Stimulated activated CD4-positive, alpha-beta T cell treated with anti-CD3 and anti-CD28 coated beads, Interleukin-4, amount 100 ng/mL, for 48 hours (primary cell): ENCODE results near the gene XG.
"Not testable (repeated sequence)": the region's sequence is repeated elsewhere in the genome, so short reads cannot be mapped to it uniquely, and the experiment has no call there.

Source experiments
- DNase-seq, 2 donors: peaks; one replicate each; pipeline ENCODE4 v3.0.0-alpha.2; 2020; ENCODE audit warnings: low read depth in 2 of 2

The XG gene

DNA sequence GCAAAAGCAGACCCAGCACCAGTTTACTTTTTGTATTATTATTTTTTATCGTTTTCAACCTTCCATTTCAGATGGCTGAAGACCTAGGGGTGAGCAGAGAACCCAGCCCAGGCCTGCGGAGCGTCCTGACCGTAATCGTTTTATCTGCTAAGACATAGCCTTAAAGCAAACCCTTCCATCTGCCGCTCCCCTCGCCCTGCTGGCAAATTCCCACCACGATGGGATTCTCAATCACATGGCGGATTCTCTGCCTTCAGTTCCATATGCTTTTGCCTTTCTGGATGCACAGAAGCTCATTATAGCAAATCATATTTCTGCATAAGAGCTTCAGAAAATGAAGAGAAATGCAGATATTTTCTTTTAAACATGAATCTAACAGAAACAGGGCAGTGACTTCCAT lies 18.6 kb upstream of the XG start:
- DNase-seq = no peak

- no peak for DNase-seq
Observed at GRCh38 chrX:2735270-2735669, 16.6 kb upstream of the XG start.

- no peak for DNase-seq
Observed at GRCh38 chrX:2740672-2741071, 11.2 kb upstream of the XG start.

GRCh38 chrX:2741386-2741785 lies 10.5 kb upstream of the XG start:
- DNase-seq = no peak

DNA sequence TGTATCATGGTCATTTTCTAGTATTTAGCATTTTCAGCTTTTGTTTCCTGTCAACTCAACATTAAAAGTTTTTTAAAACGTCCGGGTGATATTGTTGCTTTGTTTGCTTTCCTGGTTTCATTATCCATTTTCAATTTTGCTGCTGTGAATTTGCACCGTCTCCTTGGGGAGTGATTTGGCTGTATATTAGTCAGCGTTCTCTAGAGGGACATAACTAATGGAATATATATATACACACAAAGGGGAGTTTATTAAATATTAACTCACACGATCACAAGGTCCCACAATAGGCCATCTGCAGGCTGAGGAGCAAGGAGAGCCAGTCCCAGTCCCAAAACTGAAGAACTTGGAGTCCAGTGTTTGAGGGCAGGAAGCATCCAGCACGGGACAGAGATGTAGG lies 5.6 kb upstream of the XG start:
- not testable (repeated sequence) for DNase-seq

- no peak for DNase-seq
Observed at GRCh38 chrX:2748171-2748814, 3.5 kb upstream of the XG start.

DNA sequence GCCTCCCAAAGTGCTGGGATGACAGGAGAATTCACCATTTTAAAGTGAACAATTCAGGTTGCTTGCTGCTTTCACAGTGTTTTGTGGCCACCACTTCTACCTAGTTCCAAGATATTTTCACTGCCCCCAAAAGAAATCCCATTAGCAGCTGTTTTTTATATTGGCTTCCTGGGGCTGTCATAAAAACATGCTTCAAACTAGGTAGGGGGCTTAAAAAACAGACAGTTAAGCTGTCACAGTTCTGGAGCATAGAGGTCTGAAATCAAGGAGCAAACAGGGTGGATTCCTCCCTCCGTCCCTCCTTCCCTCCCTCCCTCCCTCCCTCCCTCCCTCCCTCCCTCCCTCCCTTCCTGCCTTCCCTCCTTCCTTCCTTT lies 3.0 kb upstream of the XG start:
- DNase-seq = no peak

DNA sequence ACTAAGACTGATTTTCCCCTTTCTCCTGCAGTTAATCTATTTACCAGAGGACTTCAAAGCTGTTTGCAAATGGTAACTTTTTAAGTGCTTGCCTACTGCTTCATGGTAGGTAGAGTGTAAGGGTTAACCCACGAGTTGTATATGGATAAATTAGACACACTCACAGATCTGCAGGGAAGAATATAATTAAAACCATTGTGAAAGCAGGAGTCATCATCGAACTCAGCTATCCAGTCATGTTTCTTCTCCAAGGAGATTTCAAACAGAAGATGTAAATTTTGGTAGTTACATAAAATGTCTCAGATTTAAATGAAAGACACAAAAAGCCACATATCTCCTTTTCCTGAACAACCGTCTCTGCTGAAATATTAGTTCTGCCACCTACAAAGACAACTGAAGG lies 549 bp upstream of the XG start:
- no peak for DNase-seq

DNA sequence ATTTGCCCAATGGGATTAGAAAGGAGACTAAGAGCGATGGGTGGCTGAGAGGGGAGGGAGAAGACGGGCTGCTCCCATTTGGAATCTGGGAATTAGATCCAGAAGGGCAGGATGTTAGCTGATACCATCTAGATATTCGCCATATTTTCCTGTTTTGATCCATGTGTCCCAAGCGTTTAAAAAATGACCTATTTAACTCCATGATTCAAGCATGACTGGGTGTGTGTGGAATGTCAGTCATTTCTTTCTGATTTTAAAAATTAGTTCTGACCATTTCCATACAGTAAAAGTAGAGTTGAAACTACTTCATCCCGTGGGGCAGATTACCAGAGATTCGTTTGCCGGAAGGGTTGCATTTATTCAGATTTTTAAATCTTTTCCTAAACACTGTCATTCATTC lies 601 bp downstream of the XG start:
- DNase-seq = not testable (repeated sequence)

DNA sequence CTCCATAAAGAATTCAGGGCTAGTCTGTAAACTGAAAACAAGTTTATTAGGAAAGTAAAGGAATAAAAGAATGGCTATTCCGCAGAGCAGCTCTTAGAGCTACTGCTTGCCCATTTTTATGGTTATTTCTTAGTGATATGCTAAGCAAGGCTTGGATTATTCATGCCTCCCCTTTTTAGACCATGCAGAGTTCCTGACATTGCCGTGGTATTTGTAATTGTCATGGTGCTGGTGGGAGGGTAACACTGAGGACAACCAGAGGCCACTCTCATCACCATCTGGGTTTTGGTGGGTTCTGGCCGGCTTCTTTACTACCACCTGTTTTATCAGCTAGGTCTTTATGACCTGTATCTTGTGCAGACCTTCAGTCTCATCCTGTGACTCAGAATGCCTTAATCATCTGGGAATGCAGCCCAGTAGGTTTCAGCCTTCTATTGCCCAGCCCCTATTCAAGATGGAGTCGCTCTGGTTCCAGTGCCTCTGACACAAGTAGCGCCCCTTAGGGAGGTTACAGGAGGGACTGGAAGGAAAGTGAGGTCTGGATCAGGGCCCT lies 3.4 kb downstream of the XG start:
- DNase-seq = not testable (repeated sequence)

- no peak for DNase-seq
Observed at GRCh38 chrX:2756548-2756947, 4.7 kb downstream of the XG start.

- DNase-seq = no peak
Observed at GRCh38 chrX:2761246-2761645, 9.4 kb downstream of the XG start.

- not testable (repeated sequence) for DNase-seq
Observed at GRCh38 chrX:2762671-2763070, 10.8 kb downstream of the XG start.

DNA sequence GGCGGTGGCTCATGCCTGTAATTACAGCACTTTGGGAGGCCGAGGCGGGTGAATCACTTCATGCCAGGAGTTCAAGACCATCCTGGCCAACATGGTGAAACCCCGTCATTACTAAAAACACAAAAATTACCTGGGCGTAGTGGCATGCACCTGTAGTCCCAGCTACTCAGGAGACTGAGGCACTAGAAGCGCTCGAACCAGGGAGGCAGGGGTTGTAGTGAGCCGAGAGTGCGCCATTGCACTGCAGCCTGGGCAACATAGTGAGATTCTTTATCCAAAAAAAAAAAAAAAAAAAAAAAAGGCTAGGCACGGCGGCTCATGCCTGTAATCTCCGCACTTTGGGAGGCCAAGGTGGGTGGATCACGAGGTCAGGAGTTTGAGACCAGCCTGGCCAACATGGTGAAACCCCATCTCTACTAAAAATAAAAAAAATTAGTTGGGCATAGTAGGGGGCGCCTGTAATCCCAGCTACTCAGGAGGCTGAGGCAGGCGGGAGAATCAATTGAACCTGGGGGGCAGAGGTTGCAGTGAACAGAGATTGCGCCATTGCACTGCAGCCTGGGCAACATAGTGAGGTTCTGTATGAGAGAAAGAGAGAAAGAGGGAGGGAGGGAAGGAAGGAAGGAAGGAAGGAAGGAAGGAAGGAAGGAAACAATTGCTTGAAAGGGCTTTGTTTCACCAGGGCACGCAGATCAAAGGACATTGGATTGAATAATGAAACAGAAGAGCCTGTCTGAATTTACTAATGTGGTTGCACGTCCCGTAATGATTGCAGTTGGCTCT lies 13.1 kb downstream of the XG start:
- DNase-seq = not testable (repeated sequence)

- DNase-seq = no peak
Observed at GRCh38 chrX:2765549-2765830, 13.7 kb downstream of the XG start.

GRCh38 chrX:2766906-2767305 lies 15.1 kb downstream of the XG start:
- no peak for DNase-seq

- DNase-seq = no peak
Observed at GRCh38 chrX:2767631-2768455, 16.0 kb downstream of the XG start.

DNA sequence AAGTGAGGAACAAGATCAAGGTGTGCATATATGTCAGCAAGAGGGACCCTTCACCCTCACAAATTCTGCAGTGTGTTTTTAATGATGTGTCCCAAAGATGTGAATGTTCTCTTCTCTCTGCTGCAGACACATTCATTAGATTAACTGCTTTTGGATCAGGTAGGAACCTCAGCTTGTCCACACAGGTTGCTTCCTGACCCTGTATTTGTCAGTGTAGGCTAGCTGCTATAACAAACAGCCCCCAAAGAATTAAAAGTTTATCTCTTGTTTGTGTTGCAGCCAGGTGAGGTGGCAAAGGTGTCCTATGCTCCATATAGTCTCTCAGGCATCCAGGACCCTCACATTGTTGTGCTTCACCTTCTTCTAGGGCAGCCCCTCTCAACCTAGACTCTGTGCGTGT lies 17.8 kb downstream of the XG start:
- no peak for DNase-seq

DNA sequence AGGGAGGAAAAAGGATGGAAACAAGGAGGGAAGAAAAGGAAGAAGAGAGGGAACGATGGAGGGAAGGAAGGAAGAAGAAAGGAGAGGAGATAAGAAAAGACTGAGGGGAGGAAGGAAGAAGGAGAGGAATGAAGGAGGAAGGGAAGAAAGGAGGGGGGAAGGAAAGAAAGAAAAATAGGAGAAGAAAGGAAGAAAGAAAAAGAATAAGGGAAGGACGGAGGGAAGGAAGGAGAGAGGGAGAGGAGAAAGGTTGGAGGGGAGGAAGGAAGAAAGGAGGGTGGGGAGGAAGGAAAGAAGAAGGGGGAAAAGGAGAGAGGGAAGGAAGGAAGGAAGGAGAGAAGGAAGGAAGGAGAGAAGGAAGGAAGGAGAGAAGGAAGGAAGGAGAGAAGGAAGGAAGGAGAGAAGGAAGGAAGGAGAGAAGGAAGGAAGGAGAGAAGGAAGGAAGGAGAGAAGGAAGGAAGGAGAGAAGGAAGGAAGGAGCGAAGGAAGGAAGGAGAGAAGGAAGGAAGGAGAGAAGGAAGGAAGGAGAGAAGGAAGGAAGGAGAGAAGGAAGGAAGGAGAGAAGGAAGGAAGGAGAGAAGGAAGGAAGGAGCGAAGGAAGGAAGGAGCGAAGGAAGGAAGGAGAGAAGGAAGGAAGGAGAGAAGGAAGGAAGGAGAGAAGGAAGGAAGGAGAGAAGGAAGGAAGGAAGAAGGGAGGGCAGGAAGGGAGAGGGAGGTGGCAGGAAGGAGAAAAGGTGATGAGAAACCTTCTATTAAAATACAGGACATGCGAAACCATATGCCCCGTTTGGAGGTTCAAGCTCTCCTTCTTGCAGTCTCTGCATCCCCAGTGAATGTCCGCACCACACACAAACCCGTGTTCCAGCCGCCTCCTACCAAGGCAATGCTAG lies 21.6 kb downstream of the XG start:
- DNase-seq = not testable (repeated sequence)

DNA sequence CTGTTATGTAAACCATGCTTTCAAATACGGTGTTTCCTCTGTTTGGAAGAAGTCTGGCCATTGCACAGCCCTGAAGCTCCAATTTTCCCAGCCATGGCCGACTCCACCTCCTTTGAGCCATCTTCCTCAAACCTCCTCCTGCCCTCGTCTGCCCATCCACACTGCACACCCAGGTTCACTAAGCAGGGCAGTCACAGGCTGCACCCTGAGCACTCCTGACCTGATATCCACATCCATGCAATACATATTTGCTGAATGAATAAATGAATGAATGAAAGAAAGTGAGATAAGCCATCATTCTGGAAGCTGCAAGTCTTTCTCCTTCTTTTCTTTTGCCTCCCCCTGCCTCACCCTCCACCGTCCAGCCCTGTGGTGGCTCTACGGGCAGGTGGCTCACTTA lies 22.2 kb downstream of the XG start:
- no peak for DNase-seq

DNA sequence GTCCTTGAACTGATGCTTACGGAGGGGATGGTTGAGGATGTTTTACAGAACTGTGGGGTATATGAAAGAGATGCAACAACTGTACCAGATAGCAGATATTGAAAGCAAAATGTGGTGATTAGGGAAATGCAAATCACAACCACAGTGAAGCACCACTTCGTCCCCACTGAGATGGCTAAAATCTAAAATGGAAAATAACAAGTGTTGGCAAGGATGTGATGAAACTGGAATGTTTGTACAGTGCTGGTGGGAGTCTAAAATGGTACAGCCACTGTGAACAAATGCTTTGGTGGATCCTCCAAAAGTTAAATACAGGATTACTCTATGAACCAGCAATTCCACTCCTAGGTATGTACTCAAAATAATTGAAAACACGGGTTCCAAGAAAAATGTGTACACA lies 22.9 kb downstream of the XG start:
- DNase-seq = no peak
